ENCODE measurements around the gene PTPRN.

DNA sequence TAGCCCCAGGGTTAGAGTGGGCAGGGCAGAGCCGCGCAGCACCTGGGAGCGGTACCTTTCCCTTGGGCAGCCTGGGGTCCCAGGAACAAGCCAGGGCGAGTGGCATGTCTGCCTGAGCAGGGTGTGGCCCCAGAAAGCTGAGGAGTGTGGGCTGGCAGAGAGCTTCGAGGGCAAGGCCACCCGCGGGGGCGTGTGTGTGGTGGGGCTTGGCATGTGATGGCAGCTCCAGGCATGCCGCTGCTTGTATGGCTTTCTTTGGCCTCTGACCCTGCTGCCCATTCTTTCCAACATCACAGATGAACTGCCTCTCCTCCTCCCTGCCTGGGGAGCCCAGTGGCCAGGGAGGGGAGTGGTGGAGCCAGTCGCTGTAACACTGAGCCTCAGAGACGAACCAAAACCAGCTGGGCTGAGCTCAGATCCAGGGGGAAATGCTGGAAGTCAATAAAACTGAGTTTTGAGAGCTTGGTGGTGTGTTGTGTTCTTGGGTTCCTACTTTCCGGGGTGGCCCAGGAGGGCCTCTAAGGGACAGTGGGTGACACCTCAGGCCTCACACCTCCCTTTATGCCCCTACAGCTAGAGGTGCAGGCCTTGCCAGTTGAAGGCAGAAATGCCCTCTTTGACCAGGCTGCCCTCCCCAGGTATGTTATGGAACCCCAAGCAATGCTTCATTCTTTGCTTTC lies 22.6 kb downstream of the PTPRN start:
- TF ChIP-seq, protein P1, sequence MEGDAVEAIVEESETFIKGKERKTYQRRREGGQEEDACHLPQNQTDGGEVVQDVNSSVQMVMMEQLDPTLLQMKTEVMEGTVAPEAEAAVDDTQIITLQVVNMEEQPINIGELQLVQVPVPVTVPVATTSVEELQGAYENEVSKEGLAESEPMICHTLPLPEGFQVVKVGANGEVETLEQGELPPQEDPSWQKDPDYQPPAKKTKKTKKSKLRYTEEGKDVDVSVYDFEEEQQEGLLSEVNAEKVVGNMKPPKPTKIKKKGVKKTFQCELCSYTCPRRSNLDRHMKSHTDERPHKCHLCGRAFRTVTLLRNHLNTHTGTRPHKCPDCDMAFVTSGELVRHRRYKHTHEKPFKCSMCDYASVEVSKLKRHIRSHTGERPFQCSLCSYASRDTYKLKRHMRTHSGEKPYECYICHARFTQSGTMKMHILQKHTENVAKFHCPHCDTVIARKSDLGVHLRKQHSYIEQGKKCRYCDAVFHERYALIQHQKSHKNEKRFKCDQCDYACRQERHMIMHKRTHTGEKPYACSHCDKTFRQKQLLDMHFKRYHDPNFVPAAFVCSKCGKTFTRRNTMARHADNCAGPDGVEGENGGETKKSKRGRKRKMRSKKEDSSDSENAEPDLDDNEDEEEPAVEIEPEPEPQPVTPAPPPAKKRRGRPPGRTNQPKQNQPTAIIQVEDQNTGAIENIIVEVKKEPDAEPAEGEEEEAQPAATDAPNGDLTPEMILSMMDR (conservative IDR thresholded peaks at IDR 0.05) = no peak
- no peak for TF ChIP-seq EZH2 (IDR thresholded peaks at IDR 0.05; ENCODE audit: low read depth)
